ENCODE data around the gene ABL2. TPM values are rescaled to one million over a fixed set of nuclear protein-coding genes. Genes with fewer than 3 reads are reported as not detected.

The ABL2 gene
- total RNA-seq, 2 donors from 2014 or later, result 20.2 to 28.0 TPM

GRCh38 chr1:179154437-179154836 lies 75.0 kb downstream of the ABL2 start:
- Histone ChIP-seq H3K27ac (ENCODE audit: low read depth, low read length) (no peak overlapping the region), H3K36me3 (ENCODE audit: control insufficient read depth, insufficient read depth, low read length) (peaks cover 3% of the 10 kb centered on the region), H3K27me3 (ENCODE audit: control insufficient read depth, insufficient read depth, low read length, poor library complexity, severe bottlenecking) (no peaks in the 10 kb centered on the region), H3K9ac (ENCODE audit: extremely low read depth, low read length, poor library complexity, severe bottlenecking) (no peak overlapping the region), H3K9me3 (ENCODE audit: control insufficient read depth, low read length) (peaks cover 12% of the 10 kb centered on the region), H3K4me1 (ENCODE audit: control insufficient read depth, insufficient read depth, low read length) (no peaks in the 10 kb centered on the region), H3K4me3 (ENCODE audit: low read length) (no peak overlapping the region)
- peaks cover 5% of the 10 kb centered on the region for H3K9me3 Mint-ChIP-seq
- 96% methylated on average over 3 to 4 of the region's 4 CpGs for WGBS, 2 experiments (ENCODE audit: insufficient coverage in 1 of 2, insufficient read length in 1 of 2)
- peaks cover 7% of the 10 kb centered on the region for H3K36me3 Mint-ChIP-seq (ENCODE audit: low read depth)
- H3K4me1 Mint-ChIP-seq, result peaks cover 11% of the 10 kb centered on the region
- DNase-seq, result no peak
- H3K27me3 Mint-ChIP-seq (ENCODE audit: insufficient read depth), result no peaks in the 10 kb centered on the region
- no peak overlapping the region for H3K4me3 Mint-ChIP-seq
- H3K27ac Mint-ChIP-seq, result no peak overlapping the region
- TF ChIP-seq CTCF (conservative IDR thresholded peaks at IDR 0.05), result no peak

GRCh38 chr1:179153217-179153616 lies 76.3 kb downstream of the ABL2 start:
- DNase-seq, result no peak
- H3K4me1 ChIP-seq (ENCODE audit: control insufficient read depth, insufficient read depth, low read length), result no peaks in the 10 kb centered on the region
- H3K9me3 Mint-ChIP-seq, result peaks cover 5% of the 10 kb centered on the region
- no peak for TF ChIP-seq CTCF (conservative IDR thresholded peaks at IDR 0.05)
- no peaks in the 10 kb centered on the region for H3K27me3 ChIP-seq (ENCODE audit: control insufficient read depth, insufficient read depth, low read length, poor library complexity, severe bottlenecking)
- peaks cover 6% of the 10 kb centered on the region for H3K36me3 ChIP-seq (ENCODE audit: control insufficient read depth, insufficient read depth, low read length)
- no peaks in the 10 kb centered on the region for H3K27me3 Mint-ChIP-seq (ENCODE audit: insufficient read depth)
- H3K4me1 Mint-ChIP-seq, result peaks cover 11% of the 10 kb centered on the region
- 90 to 93% methylated on average over 3 to 6 of the region's 6 CpGs for WGBS, 2 experiments (ENCODE audit: insufficient coverage in 1 of 2, insufficient read length in 1 of 2)
- no peak overlapping the region for H3K9ac ChIP-seq (ENCODE audit: extremely low read depth, low read length, poor library complexity, severe bottlenecking)
- H3K4me3 Mint-ChIP-seq, result no peak overlapping the region
- H3K9me3 ChIP-seq (ENCODE audit: control insufficient read depth, low read length), result peaks cover 18% of the 10 kb centered on the region
- H3K4me3 ChIP-seq (ENCODE audit: low read length), result no peak overlapping the region
- H3K27ac ChIP-seq (ENCODE audit: low read depth, low read length), result no peak overlapping the region
- H3K36me3 Mint-ChIP-seq (ENCODE audit: low read depth), result peaks cover 16% of the 10 kb centered on the region
- H3K27ac Mint-ChIP-seq, result no peak overlapping the region

- Histone ChIP-seq H3K36me3 (ENCODE audit: control insufficient read depth, insufficient read depth, low read length) (peaks cover 6% of the 10 kb centered on the region), H3K4me1 (ENCODE audit: control insufficient read depth, insufficient read depth, low read length) (no peaks in the 10 kb centered on the region), H3K27ac (ENCODE audit: low read depth, low read length) (no peak overlapping the region), H3K4me3 (ENCODE audit: low read length) (no peak overlapping the region), H3K27me3 (ENCODE audit: control insufficient read depth, insufficient read depth, low read length, poor library complexity, severe bottlenecking) (no peaks in the 10 kb centered on the region), H3K9ac (ENCODE audit: extremely low read depth, low read length, poor library complexity, severe bottlenecking) (no peak overlapping the region), H3K9me3 (ENCODE audit: control insufficient read depth, low read length) (peaks cover 18% of the 10 kb centered on the region)
- Mint-ChIP-seq H3K36me3 (ENCODE audit: low read depth) (peaks cover 22% of the 10 kb centered on the region), H3K9me3 (peaks cover 5% of the 10 kb centered on the region), H3K4me1 (peaks cover 11% of the 10 kb centered on the region), H3K27ac (no peak overlapping the region), H3K27me3 (ENCODE audit: insufficient read depth) (no peaks in the 10 kb centered on the region), H3K4me3 (no peak overlapping the region)
- no peak for TF ChIP-seq CTCF (conservative IDR thresholded peaks at IDR 0.05)
- no peak for DNase-seq
- 86 to 93% methylated on average over 1 to 2 of the region's 2 CpGs for WGBS, 2 experiments (ENCODE audit: insufficient coverage in 1 of 2, insufficient read length in 1 of 2)
Observed at GRCh38 chr1:179151908-179152682, 77.4 kb downstream of the ABL2 start.

Measured in endodermal cell (in vitro differentiated cells).